Neural cell (in vitro differentiated cells): ENCODE results near the gene RALGDS. TPM values are rescaled to one million over a fixed set of nuclear protein-coding genes. Genes with fewer than 3 reads are reported as not detected.

Experiments used
- H2AFZ ChIP-seq: fragments of 200-600, 300-800 bp; sonication (generic), shearing (Covaris generic); 2 replicates; pipeline ENCODE4 v1.6.0; 2014; ENCODE audit warnings: low read depth, mild to moderate bottlenecking, antibody characterized with exemption, low read length, moderate library complexity
- H3F3A ChIP-seq: fragments of 200-600 bp; shearing (Covaris generic); 2 replicates; pipeline ENCODE4 v1.6.1; 2016; ENCODE audit warnings: mild to moderate bottlenecking, moderate library complexity, mixed read lengths, antibody characterized with exemption, low read length; ENCODE audit not compliant: insufficient read depth, poor library complexity, severe bottlenecking
- H3K27ac ChIP-seq: fragments of 200-600, 300-800 bp; sonication (generic), shearing (Covaris generic); 2 replicates; pipeline ENCODE4 v1.5.1; 2014; ENCODE audit warnings: mild to moderate bottlenecking, low read length, moderate library complexity
- H3K27me3 ChIP-seq: fragments of 300-800, 200-600 bp; sonication (generic), shearing (Covaris generic); 2 replicates; pipeline ENCODE4 v1.6.0; 2014; ENCODE audit warnings: mild to moderate bottlenecking, low read depth, low read length, moderate library complexity; ENCODE audit not compliant: insufficient read depth
- H3K36me3 ChIP-seq: fragments of 300-800, 200-600 bp; sonication (generic), shearing (Covaris generic); 2 replicates; pipeline ENCODE4 v1.5.1; 2014; ENCODE audit warnings: mild to moderate bottlenecking, antibody characterized with exemption, low read length, moderate library complexity; ENCODE audit not compliant: insufficient read depth
- H3K4me2 ChIP-seq: fragments of 300-800, 200-600 bp; sonication (generic), shearing (Covaris generic); 2 replicates; pipeline ENCODE4 v1.6.0; 2014; ENCODE audit warnings: mild to moderate bottlenecking, low read length
- H3K4me3 ChIP-seq: fragments of 300-800, 200-600 bp; sonication (generic), shearing (Covaris generic); 2 replicates; pipeline ENCODE4 v1.5.1; 2014; ENCODE audit warnings: mild to moderate bottlenecking, low read length, moderate library complexity
- H3K79me2 ChIP-seq: fragments of 200-600 bp; shearing (Covaris generic); replicated peaks from 2 replicates; pipeline ENCODE4 v1.6.0; 2014; ENCODE audit warnings: mild to moderate bottlenecking, low read length, moderate library complexity; ENCODE audit not compliant: insufficient read depth
- H3K9ac ChIP-seq: fragments of 300-800, 200-600 bp; sonication (generic), shearing (Covaris generic); 2 replicates; pipeline ENCODE4 v1.6.1; 2016; ENCODE audit warnings: mild to moderate bottlenecking, low read length, mixed read lengths
- H3K9me2 ChIP-seq: fragments of 200-600 bp; shearing (Covaris generic); 2 replicates; pipeline ENCODE4 v1.6.1; 2016; ENCODE audit warnings: mild to moderate bottlenecking, low read length, mixed read lengths; ENCODE audit not compliant: insufficient read depth
- H3K9me3 ChIP-seq: fragments of 200-600, 300-800 bp; sonication (generic), shearing (Covaris generic); 2 replicates; pipeline ENCODE4 v1.6.1; 2016; ENCODE audit warnings: mild to moderate bottlenecking, mixed run types, low read length, moderate library complexity, mixed read lengths
- H4K20me1 ChIP-seq: fragments of 200-600 bp; shearing (Covaris generic); 2 replicates; pipeline ENCODE4 v1.6.1; 2016; ENCODE audit warnings: mild to moderate bottlenecking, mixed run types; ENCODE audit not compliant: insufficient read depth
- EP300 ChIP-seq: fragments of 450-650 bp; conservative IDR thresholded peaks from 2 replicates; pipeline ENCODE4 v1.6.1; 2014; ENCODE audit warnings: antibody characterized with exemption, mild to moderate bottlenecking, moderate library complexity; ENCODE audit not compliant: poor library complexity, severe bottlenecking
- EZH2 ChIP-seq: fragments of 200-600, 300-800 bp; shearing (Covaris generic), sonication (generic); IDR thresholded peaks from 2 replicates; pipeline ENCODE4 v1.6.1; 2014; ENCODE audit warnings: antibody characterized with exemption, low read length, borderline replicate concordance, mild to moderate bottlenecking; ENCODE audit not compliant: insufficient read depth, poor library complexity, severe bottlenecking
- MXI1 ChIP-seq: fragments of 450-650 bp; conservative IDR thresholded peaks from 2 replicates; pipeline ENCODE4 v1.6.1; 2014; ENCODE audit warnings: antibody characterized with exemption, mild to moderate bottlenecking; ENCODE audit not compliant: poor library complexity, severe bottlenecking
- POLR2AphosphoS5 ChIP-seq: IDR thresholded peaks from 2 replicates; pipeline ENCODE4 v1.6.1; 2012
- RAD21 ChIP-seq: fragments of 450-650 bp; conservative IDR thresholded peaks from 2 replicates; pipeline ENCODE4 v1.6.1; 2014; ENCODE audit warnings: antibody characterized with exemption, mild to moderate bottlenecking, moderate library complexity
- REST ChIP-seq: IDR thresholded peaks from 2 replicates; pipeline ENCODE4 v1.6.1; 2012; ENCODE audit warnings: borderline replicate concordance
- SMC3 ChIP-seq: fragments of 450-650 bp; conservative IDR thresholded peaks from 2 replicates; pipeline ENCODE4 v1.6.1; 2014; ENCODE audit warnings: antibody characterized with exemption, mild to moderate bottlenecking, moderate library complexity; ENCODE audit not compliant: poor library complexity
- TAF1 ChIP-seq: IDR thresholded peaks from 2 replicates; pipeline ENCODE4 v1.6.1; 2012; ENCODE audit warnings: low read depth
- polyA plus RNA-seq: library from polyadenylated mRNA; depleted of rRNA; stranded (reverse); fragments of >200 nt; gene quantifications from 2 replicates; pipeline ENCODE4 v1.2.3, GENCODE V29; 2014
- TF ChIP-seq, protein P1 (sequence below): fragments of 450-650 bp; IDR thresholded peaks from 2 replicates; pipeline ENCODE4 v1.5.1; 2014; ENCODE audit warnings: antibody characterized with exemption, mild to moderate bottlenecking, moderate library complexity; ENCODE audit not compliant: poor library complexity, severe bottlenecking

The RALGDS gene
- polyA plus RNA-seq, 1 donor from 2014 or later = 174 TPM

- H3K4me3 ChIP-seq = no peak overlapping the region
- no peak for TF ChIP-seq POLR2AphosphoS5
- TF ChIP-seq SMC3 = no peak
- TF ChIP-seq RAD21 = no peak
- TF ChIP-seq TAF1 = no peak
- TF ChIP-seq EP300 = no peak
- no peaks in the 10 kb centered on the region for H3K9me3 ChIP-seq
- H3K27ac ChIP-seq = no peak overlapping the region
- no peaks in the 10 kb centered on the region for H3K79me2 ChIP-seq
- H3K27me3 ChIP-seq = no peaks in the 10 kb centered on the region
- no peak overlapping the region for H3K4me2 ChIP-seq
- H3F3A ChIP-seq = no peaks in the 10 kb centered on the region
- no peaks in the 10 kb centered on the region for H3K9me2 ChIP-seq
- no peaks in the 10 kb centered on the region for H4K20me1 ChIP-seq
- no peak overlapping the region for H2AFZ ChIP-seq
- H3K36me3 ChIP-seq = no peaks in the 10 kb centered on the region
- H3K9ac ChIP-seq = no peak overlapping the region
These were observed 42.6 kb downstream of the RALGDS start for GRCh38 chr9:133078486-133078885.

GRCh38 chr9:133076691-133077090 lies 44.3 kb downstream of the RALGDS start:
- TF ChIP-seq REST (no peak), MXI1 (no peak), TAF1 (no peak), RAD21 (no peak), EP300 (no peak), SMC3 (no peak), POLR2AphosphoS5 (no peak), EZH2 (no peak)
- TF ChIP-seq, protein P1, sequence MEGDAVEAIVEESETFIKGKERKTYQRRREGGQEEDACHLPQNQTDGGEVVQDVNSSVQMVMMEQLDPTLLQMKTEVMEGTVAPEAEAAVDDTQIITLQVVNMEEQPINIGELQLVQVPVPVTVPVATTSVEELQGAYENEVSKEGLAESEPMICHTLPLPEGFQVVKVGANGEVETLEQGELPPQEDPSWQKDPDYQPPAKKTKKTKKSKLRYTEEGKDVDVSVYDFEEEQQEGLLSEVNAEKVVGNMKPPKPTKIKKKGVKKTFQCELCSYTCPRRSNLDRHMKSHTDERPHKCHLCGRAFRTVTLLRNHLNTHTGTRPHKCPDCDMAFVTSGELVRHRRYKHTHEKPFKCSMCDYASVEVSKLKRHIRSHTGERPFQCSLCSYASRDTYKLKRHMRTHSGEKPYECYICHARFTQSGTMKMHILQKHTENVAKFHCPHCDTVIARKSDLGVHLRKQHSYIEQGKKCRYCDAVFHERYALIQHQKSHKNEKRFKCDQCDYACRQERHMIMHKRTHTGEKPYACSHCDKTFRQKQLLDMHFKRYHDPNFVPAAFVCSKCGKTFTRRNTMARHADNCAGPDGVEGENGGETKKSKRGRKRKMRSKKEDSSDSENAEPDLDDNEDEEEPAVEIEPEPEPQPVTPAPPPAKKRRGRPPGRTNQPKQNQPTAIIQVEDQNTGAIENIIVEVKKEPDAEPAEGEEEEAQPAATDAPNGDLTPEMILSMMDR = no peak
- no peaks in the 10 kb centered on the region for H3K9me2 ChIP-seq
- no peaks in the 10 kb centered on the region for H3K36me3 ChIP-seq
- no peak overlapping the region for H2AFZ ChIP-seq
- no peaks in the 10 kb centered on the region for H3K27me3 ChIP-seq
- H3K4me2 ChIP-seq = no peak overlapping the region
- no peak overlapping the region for H3K9ac ChIP-seq
- no peaks in the 10 kb centered on the region for H3K79me2 ChIP-seq
- no peaks in the 10 kb centered on the region for H3F3A ChIP-seq
- no peak overlapping the region for H3K27ac ChIP-seq
- no peaks in the 10 kb centered on the region for H4K20me1 ChIP-seq
- H3K4me3 ChIP-seq = no peak overlapping the region
- H3K9me3 ChIP-seq = no peaks in the 10 kb centered on the region
